H1 (cell line): ENCODE data around the gene SELENOS. TPM values are rescaled to one million over a fixed set of nuclear protein-coding genes. Genes with fewer than 3 reads are reported as not detected.

Source experiments
- ASH2L ChIP-seq: fragments of 200-600, 300-600 bp; sonication (generic); IDR thresholded peaks from one replicate; pipeline ENCODE4 v1.7.1; 2017; ENCODE audit warnings: low read length
- ATF2 ChIP-seq: IDR thresholded peaks from 2 replicates; pipeline ENCODE4 v1.6.1; 2012; ENCODE audit warnings: low read length, inconsistent platforms
- ATF3 ChIP-seq: IDR thresholded peaks from 2 replicates; pipeline ENCODE4 v1.6.1; 2011; ENCODE audit warnings: low read depth, mild to moderate bottlenecking, low read length; ENCODE audit not compliant: insufficient read depth
- CREB1 ChIP-seq: IDR thresholded peaks from 2 replicates; pipeline ENCODE4 v1.6.1; 2012; ENCODE audit warnings: inconsistent platforms
- EP300 ChIP-seq, 2 experiments: IDR thresholded peaks; 1 replicate in 1 of 2; 2 replicates in 1 of 2; pipeline ENCODE4 v1.6.1; 2011 to 2012; ENCODE audit warnings: low read depth in 2 of 2, low read length in 2 of 2, mild to moderate bottlenecking in 2 of 2, borderline replicate concordance in 1 of 2, inconsistent platforms in 1 of 2, moderate library complexity in 1 of 2
- FOSL1 ChIP-seq: IDR thresholded peaks from 2 replicates; pipeline ENCODE4 v1.6.1; 2011; ENCODE audit warnings: mild to moderate bottlenecking, low read depth, low read length, moderate library complexity; ENCODE audit not compliant: insufficient read depth
- GABPA ChIP-seq: IDR thresholded peaks from 2 replicates; pipeline ENCODE4 v1.6.1; 2011; ENCODE audit warnings: mild to moderate bottlenecking, low read length, moderate library complexity, borderline replicate concordance; ENCODE audit not compliant: insufficient read depth
- GTF2F1 ChIP-seq: IDR thresholded peaks from 2 replicates; pipeline ENCODE4 v1.6.1; 2012; ENCODE audit warnings: low read depth, low read length, improper control_type of control experiment, borderline replicate concordance
- HDAC6 ChIP-seq: IDR thresholded peaks from one replicate; pipeline ENCODE4 v1.7.1; 2012; ENCODE audit warnings: low read depth, mild to moderate bottlenecking, inconsistent platforms, low read length, moderate library complexity
- JUN ChIP-seq: IDR thresholded peaks from 2 replicates; pipeline ENCODE4 v1.6.1; 2011; ENCODE audit warnings: low read depth, mild to moderate bottlenecking, improper control_type of control experiment, low read length
- KDM1A ChIP-seq: fragments of 200-600, 300-600 bp; sonication (generic); IDR thresholded peaks from 2 replicates; pipeline ENCODE4 v1.7.1; 2016; ENCODE audit warnings: mild to moderate bottlenecking, low read length, borderline replicate concordance
- KDM5A ChIP-seq: fragments of 200-600 bp; IDR thresholded peaks from 2 replicates; pipeline ENCODE4 v1.7.1; 2012; ENCODE audit warnings: mild to moderate bottlenecking, low read length, inconsistent platforms, mixed read lengths
- MAX ChIP-seq: IDR thresholded peaks from 2 replicates; pipeline ENCODE4 v1.6.1; 2012; ENCODE audit warnings: inconsistent platforms
- NRF1 ChIP-seq: IDR thresholded peaks from 2 replicates; pipeline ENCODE4 v1.6.1; 2011; ENCODE audit warnings: mild to moderate bottlenecking, low read depth, low read length, improper control_type of control experiment
- POU5F1 ChIP-seq: IDR thresholded peaks from 2 replicates; pipeline ENCODE4 v1.6.1; 2011; ENCODE audit warnings: low read depth, mild to moderate bottlenecking, low read length, moderate library complexity
- SIX5 ChIP-seq: IDR thresholded peaks from 2 replicates; pipeline ENCODE4 v1.6.1; 2011; ENCODE audit warnings: mild to moderate bottlenecking, low read depth, low read length
- SP1 ChIP-seq: IDR thresholded peaks from 2 replicates; pipeline ENCODE4 v1.6.1; 2011; ENCODE audit warnings: low read depth, low read length
- SP2 ChIP-seq: IDR thresholded peaks from 2 replicates; pipeline ENCODE4 v1.6.1; 2012; ENCODE audit warnings: mild to moderate bottlenecking, low read length, inconsistent platforms
- SRF ChIP-seq: IDR thresholded peaks from 2 replicates; pipeline ENCODE4 v1.6.1; 2011; ENCODE audit warnings: mild to moderate bottlenecking, low read depth, low read length, moderate library complexity
- TEAD4 ChIP-seq: IDR thresholded peaks from 2 replicates; pipeline ENCODE4 v1.6.1; 2012; ENCODE audit warnings: low read depth, low read length, inconsistent platforms, mixed read lengths
- YY1 ChIP-seq: IDR thresholded peaks from 2 replicates; pipeline ENCODE4 v1.6.1; 2011; ENCODE audit warnings: low read depth, mild to moderate bottlenecking, low read length
- polyA plus RNA-seq, 7 experiments: library from polyadenylated mRNA; depleted of rRNA in 3 of 7; stranded (reverse) in 5 of 7; unstranded in 2 of 7; fragments of >200 nt in 5 of 7; fragments of 200-250 nt in 2 of 7; gene quantifications; 1 replicate in 5 of 7; 2 replicates in 1 of 7; 4 replicates in 1 of 7; pipeline versions ENCODE4 v1.2.1 to v1.2.3, GENCODE V29; 2011 to 2013; ENCODE audit warnings: missing spikeins in 2 of 7, mixed read lengths in 2 of 7
- total RNA-seq: library from RNA; stranded (reverse); fragmentation: NEBNext Ultra II Directional; extraction: Animal tissue kit (Norgen Biotek cat#: 25700); gene quantifications from 2 replicates; pipeline ENCODE4 v1.2.1, GENCODE V29; 2021

The SELENOS gene
- total and polyA plus RNA-seq, 2 of the 8 experiments (the other 6 are each of a cell fraction or from before 2014, with no cell fraction given): 45.1 to 46.0 TPM

GRCh38 chr15:101277038-101277822 is at the start of gene SELENOS (continued):
- TF ChIP-seq SIX5 (no peak), CREB1 (peak; percentile 89), SP2 (no peak), ATF2 (no peak), ASH2L (peak; percentile 75), EP300 (IDR thresholded peaks at IDR 0.05; ENCODE audit: borderline replicate concordance in 1 of 2, low read depth in 2 of 2, low read length in 2 of 2) (no peak), JUN (no peak), ATF3 (no peak), YY1 (peak; percentile 66; the same call in 1 of the 2 replicates), TEAD4 (no peak), GTF2F1 (no peak), NRF1 (no peak), POU5F1 (no peak), SRF (0 out of 2 replicates have a peak, but pooled peaks have one; percentile 27), KDM5A (0 out of 2 replicates have a peak, but pooled peaks have one; percentile 20), MAX (peak; percentile 86), HDAC6 (no peak), GABPA (0 out of 2 replicates have a peak, but pooled peaks have one; percentile 51), FOSL1 (no peak), SP1 (no peak), KDM1A (no peak)
